ENCODE data around the gene MFSD8.
"Not testable (repeated sequence)": the region's sequence is repeated elsewhere in the genome, so short reads cannot be mapped to it uniquely, and the experiment has no call there.

GRCh38 chr4:127931836-127932235, 33.1 kb downstream of the MFSD8 start:
- not testable (repeated sequence) for TF ChIP-seq POLR2AphosphoS5 (IDR thresholded peaks at IDR 0.05; ENCODE audit: low read depth, low read length); EGR1 (IDR thresholded peaks at IDR 0.05; ENCODE audit: borderline replicate concordance, low read depth, low read length); SRF (IDR thresholded peaks at IDR 0.05; ENCODE audit: low read depth, low read length); CEBPB (IDR thresholded peaks at IDR 0.05; ENCODE audit: low read depth, low read length); NRF1 (IDR thresholded peaks at IDR 0.05; ENCODE audit: low read depth, low read length); CTCF (IDR thresholded peaks at IDR 0.05; ENCODE audit: control extremely low read depth in 1 of 3, insufficient read depth in 1 of 3, low read depth in 1 of 3, low read length in 3 of 3)

Data from H1 (cell line).